AG10803 (cell line): Measurements from ENCODE around the gene SLC17A9.

Experiments
- DNase-seq: peaks from one replicate; pipeline ENCODE4 v3.0.0; 2010; ENCODE audit warnings: low read depth
- H3K4me3 ChIP-seq: 2 replicates; pipeline ENCODE4 v1.5.1; 2011; ENCODE audit warnings: mild to moderate bottlenecking, low read length, control low read depth
- CTCF ChIP-seq: conservative IDR thresholded peaks from 2 replicates; pipeline ENCODE4 v1.5.1; 2011; ENCODE audit warnings: mild to moderate bottlenecking, low read length, control low read depth, inconsistent platforms

SLC17A9 gene

GRCh38 chr20:63017076-63017825 lies 64.7 kb downstream of the SLC17A9 start:
- TF ChIP-seq CTCF, result no peak
- H3K4me3 ChIP-seq, result no peak overlapping the region
- no peak for DNase-seq

GRCh38 chr20:63017826-63018411 lies 65.4 kb downstream of the SLC17A9 start:
- TF ChIP-seq CTCF, result no peak
- H3K4me3 ChIP-seq, result no peak overlapping the region
- no peak for DNase-seq
